OCI-LY1 (cell line): ENCODE results near the gene ARHGAP6.
"Not testable (repeated sequence)": the region's sequence is repeated elsewhere in the genome, so short reads cannot be mapped to it uniquely, and the experiment has no call there.

Experiments
- H2AFZ ChIP-seq: fragments of 200-600 bp; sonication (generic), shearing (Covaris generic); 2 replicates; pipeline ENCODE4 v1.6.0; 2014; ENCODE audit warnings: antibody characterized with exemption, mild to moderate bottlenecking, low read length
- H3F3A ChIP-seq: fragments of 200-600 bp; sonication (generic), shearing (Covaris generic); 2 replicates; pipeline ENCODE4 v1.6.0; 2014; ENCODE audit warnings: mild to moderate bottlenecking, antibody characterized with exemption, low read length, moderate library complexity; ENCODE audit not compliant: insufficient read depth
- H3K27ac ChIP-seq: fragments of 200-600 bp; sonication (generic); 2 replicates; pipeline ENCODE4 v1.5.1; 2014; ENCODE audit warnings: low read length, mixed run types, mild to moderate bottlenecking, low read depth; ENCODE audit not compliant: poor library complexity, severe bottlenecking
- H3K27me3 ChIP-seq: fragments of 200-600 bp; sonication (generic); 2 replicates; pipeline ENCODE4 v1.6.0; 2014; ENCODE audit warnings: antibody characterized with exemption, mild to moderate bottlenecking, low read length, moderate library complexity; ENCODE audit not compliant: insufficient read depth
- H3K36me3 ChIP-seq: fragments of 200-600 bp; sonication (generic); 2 replicates; pipeline ENCODE4 v1.6.1; 2014; ENCODE audit warnings: mild to moderate bottlenecking, antibody characterized with exemption, low read length, moderate library complexity, mixed read lengths; ENCODE audit not compliant: insufficient read depth
- H3K4me1 ChIP-seq: fragments of 200-600 bp; sonication (generic); 2 replicates; pipeline ENCODE4 v1.5.1; 2014; ENCODE audit warnings: mild to moderate bottlenecking, low read length, moderate library complexity; ENCODE audit not compliant: insufficient read depth, severe bottlenecking
- H3K4me2 ChIP-seq: fragments of 200-600 bp; sonication (generic), shearing (Covaris generic); 2 replicates; pipeline ENCODE4 v1.6.1; 2014; ENCODE audit warnings: low read length
- H3K4me3 ChIP-seq: fragments of 200-600 bp; sonication (generic); 2 replicates; pipeline ENCODE4 v1.5.1; 2014; ENCODE audit warnings: low read length, low read depth, mild to moderate bottlenecking, mixed read lengths; ENCODE audit not compliant: poor library complexity, severe bottlenecking
- H3K79me2 ChIP-seq: fragments of 200-600 bp; shearing (Covaris generic); 2 replicates; pipeline ENCODE4 v1.6.1; 2016; ENCODE audit warnings: mixed run types, low read length, mixed read lengths; ENCODE audit not compliant: insufficient read depth
- H3K9ac ChIP-seq: fragments of 200-600 bp; sonication (generic), shearing (Covaris generic); 2 replicates; pipeline ENCODE4 v1.6.1; 2014; ENCODE audit warnings: mild to moderate bottlenecking, low read length, mixed read lengths
- H3K9me2 ChIP-seq: fragments of 200-600 bp; sonication (generic), shearing (Covaris generic); 2 replicates; pipeline ENCODE4 v1.6.1; 2014; ENCODE audit warnings: low read depth, mild to moderate bottlenecking, low read length, mixed read lengths
- H3K9me3 ChIP-seq: fragments of 200-600 bp; shearing (Covaris generic); 2 replicates; pipeline ENCODE4 v1.6.1; 2014; ENCODE audit warnings: low read length, mixed read lengths
- H4K20me1 ChIP-seq: fragments of 200-600 bp; sonication (generic), shearing (Covaris generic); 2 replicates; pipeline ENCODE4 v1.6.0; 2016; ENCODE audit warnings: mild to moderate bottlenecking, low read length; ENCODE audit not compliant: insufficient read depth
- CTCF ChIP-seq: fragments of 200-600 bp; sonication (generic), shearing (Covaris generic); IDR thresholded peaks from 2 replicates; pipeline ENCODE4 v1.5.1; 2017; ENCODE audit warnings: mild to moderate bottlenecking, antibody characterized with exemption, low read length, moderate library complexity, mixed read lengths
- EZH2 ChIP-seq: fragments of 200-600 bp; sonication (generic), shearing (Covaris generic); IDR thresholded peaks from 2 replicates; pipeline ENCODE4 v1.8.0; 2017; ENCODE audit warnings: borderline replicate concordance, mixed run types, mild to moderate bottlenecking, antibody characterized with exemption, low read length, moderate library complexity, mixed read lengths

Gene ARHGAP6

GRCh38 chrX:11509786-11510185 is 155.9 kb downstream of the ARHGAP6 start:
- H3K4me2 ChIP-seq: no peak overlapping the region
- no peak overlapping the region for H3K9ac ChIP-seq
- H3K27ac ChIP-seq: no peak overlapping the region
- H3F3A ChIP-seq: no peaks in the 10 kb centered on the region
- no peak for TF ChIP-seq EZH2
- no peak for TF ChIP-seq CTCF
- H3K9me3 ChIP-seq: no peaks in the 10 kb centered on the region
- no peak overlapping the region for H3K4me3 ChIP-seq
- no peaks in the 10 kb centered on the region for H3K9me2 ChIP-seq
- no peaks in the 10 kb centered on the region; the same call in 1 of the 2 replicates for H3K27me3 ChIP-seq
- H4K20me1 ChIP-seq: no peaks in the 10 kb centered on the region
- H2AFZ ChIP-seq: no peak overlapping the region
- H3K79me2 ChIP-seq: no peaks in the 10 kb centered on the region
- H3K36me3 ChIP-seq: no peaks in the 10 kb centered on the region
- H3K4me1 ChIP-seq: no peaks in the 10 kb centered on the region

GRCh38 chrX:11504234-11504633 is 161.5 kb downstream of the ARHGAP6 start:
- TF ChIP-seq EZH2: no peak
- no peak for TF ChIP-seq CTCF
- H3K4me1 ChIP-seq: no peaks in the 10 kb centered on the region
- H3K4me2 ChIP-seq: no peak overlapping the region
- no peak overlapping the region for H3K27ac ChIP-seq
- no peaks in the 10 kb centered on the region for H3K36me3 ChIP-seq
- no peaks in the 10 kb centered on the region for H3K9me2 ChIP-seq
- H3K9me3 ChIP-seq: no peaks in the 10 kb centered on the region
- no peaks in the 10 kb centered on the region for H4K20me1 ChIP-seq
- no peak overlapping the region for H3K9ac ChIP-seq
- H3K4me3 ChIP-seq: no peak overlapping the region
- no peaks in the 10 kb centered on the region for H3K79me2 ChIP-seq
- H2AFZ ChIP-seq: no peak overlapping the region
- H3K27me3 ChIP-seq: no peaks in the 10 kb centered on the region
- no peaks in the 10 kb centered on the region for H3F3A ChIP-seq

- H2AFZ ChIP-seq: no peak overlapping the region
Observed at GRCh38 chrX:11499076-11500044, 166.4 kb downstream of the ARHGAP6 start.

GRCh38 chrX:11491375-11491774 is 174.3 kb downstream of the ARHGAP6 start:
- H3K4me1 ChIP-seq, H3F3A ChIP-seq, H3K27me3 ChIP-seq, H3K36me3 ChIP-seq, H3K9ac ChIP-seq, H3K79me2 ChIP-seq, H2AFZ ChIP-seq, H3K4me3 ChIP-seq, H3K9me2 ChIP-seq, H3K27ac ChIP-seq, H3K9me3 ChIP-seq, H3K4me2 ChIP-seq, H4K20me1 ChIP-seq: not testable (repeated sequence)

More at GRCh38 chrX:11499076-11500044, 166.4 kb downstream of the ARHGAP6 start:
- no peak overlapping the region for H3K9ac ChIP-seq
- H3F3A ChIP-seq: no peaks in the 10 kb centered on the region
- no peaks in the 10 kb centered on the region for H4K20me1 ChIP-seq
- no peaks in the 10 kb centered on the region for H3K27me3 ChIP-seq
- H3K36me3 ChIP-seq: no peaks in the 10 kb centered on the region
- no peaks in the 10 kb centered on the region for H3K9me2 ChIP-seq
- no peaks in the 10 kb centered on the region for H3K9me3 ChIP-seq
- TF ChIP-seq EZH2 (no peak), CTCF (no peak)
- H3K4me2 ChIP-seq: no peak overlapping the region
- H3K4me1 ChIP-seq: no peaks in the 10 kb centered on the region
- no peaks in the 10 kb centered on the region for H3K79me2 ChIP-seq
- no peak overlapping the region for H3K27ac ChIP-seq
- no peak overlapping the region for H3K4me3 ChIP-seq
